Neural crest cell (in vitro differentiated cells): ENCODE data around the gene COPG2. TPM values are rescaled to one million over a fixed set of nuclear protein-coding genes. Genes with fewer than 3 reads are reported as not detected.
"Not testable (repeated sequence)": the region's sequence is repeated elsewhere in the genome, so short reads cannot be mapped to it uniquely, and the experiment has no call there.

Experiments used
- DNase-seq: peaks from one replicate; pipeline ENCODE4 v3.0.0; 2021; ENCODE audit warnings: low read depth, mixed read lengths, low spot score
- H3K27ac Mint-ChIP-seq: one replicate; pipeline ENCODE4 v1.8.0; 2021; ENCODE audit warnings: mild to moderate bottlenecking, mixed read lengths; ENCODE audit not compliant: unreplicated experiment
- H3K27me3 Mint-ChIP-seq: 2 replicates; pipeline ENCODE4 v1.8.0; 2021; ENCODE audit warnings: low read depth, mild to moderate bottlenecking, mixed read lengths
- H3K36me3 Mint-ChIP-seq: 2 replicates; pipeline ENCODE4 v1.8.0; 2021; ENCODE audit warnings: low read depth, mild to moderate bottlenecking, mixed read lengths
- H3K4me1 Mint-ChIP-seq: 2 replicates; pipeline ENCODE4 v1.8.0; 2021; ENCODE audit warnings: mixed read lengths
- H3K4me3 Mint-ChIP-seq: one replicate; pipeline ENCODE4 v1.8.0; 2021; ENCODE audit warnings: mild to moderate bottlenecking, mixed read lengths
- H3K9me3 Mint-ChIP-seq: 2 replicates; pipeline ENCODE4 v1.8.0; 2021; ENCODE audit warnings: mixed read lengths
- total RNA-seq: library from RNA; stranded (reverse); gene quantifications from 2 replicates; pipeline ENCODE4 v1.2.1, GENCODE V29; 2021
- TF ChIP-seq, protein P1 (sequence below): fragments of 200-600 bp; sonication (generic); conservative IDR thresholded peaks from 2 replicates; pipeline ENCODE4 v1.5.0; 2021; ENCODE audit warnings: antibody characterized with exemption, mild to moderate bottlenecking

COPG2 gene
- total RNA-seq, 1 donor from 2014 or later, result 62.7 TPM

DNA sequence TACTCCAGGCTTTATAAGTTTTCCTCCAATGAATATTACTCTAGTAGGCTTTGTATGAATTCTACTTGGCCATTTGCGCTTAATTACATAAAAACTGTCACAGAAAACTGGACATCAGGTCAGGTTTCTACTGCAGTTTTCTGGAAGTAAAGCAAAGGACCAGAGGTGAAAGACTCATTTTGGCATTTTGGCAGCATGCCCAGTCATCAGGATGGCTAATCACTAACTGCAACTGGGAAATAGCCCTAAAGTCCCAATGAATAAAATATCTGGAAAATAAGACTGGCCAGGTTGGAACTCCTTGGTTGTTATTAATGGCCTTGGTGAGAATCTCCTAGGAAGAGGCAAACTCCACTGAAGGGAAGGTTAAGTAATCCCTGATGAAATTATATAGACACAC lies 75.5 kb downstream of the COPG2 start:
- TF ChIP-seq, protein P1, sequence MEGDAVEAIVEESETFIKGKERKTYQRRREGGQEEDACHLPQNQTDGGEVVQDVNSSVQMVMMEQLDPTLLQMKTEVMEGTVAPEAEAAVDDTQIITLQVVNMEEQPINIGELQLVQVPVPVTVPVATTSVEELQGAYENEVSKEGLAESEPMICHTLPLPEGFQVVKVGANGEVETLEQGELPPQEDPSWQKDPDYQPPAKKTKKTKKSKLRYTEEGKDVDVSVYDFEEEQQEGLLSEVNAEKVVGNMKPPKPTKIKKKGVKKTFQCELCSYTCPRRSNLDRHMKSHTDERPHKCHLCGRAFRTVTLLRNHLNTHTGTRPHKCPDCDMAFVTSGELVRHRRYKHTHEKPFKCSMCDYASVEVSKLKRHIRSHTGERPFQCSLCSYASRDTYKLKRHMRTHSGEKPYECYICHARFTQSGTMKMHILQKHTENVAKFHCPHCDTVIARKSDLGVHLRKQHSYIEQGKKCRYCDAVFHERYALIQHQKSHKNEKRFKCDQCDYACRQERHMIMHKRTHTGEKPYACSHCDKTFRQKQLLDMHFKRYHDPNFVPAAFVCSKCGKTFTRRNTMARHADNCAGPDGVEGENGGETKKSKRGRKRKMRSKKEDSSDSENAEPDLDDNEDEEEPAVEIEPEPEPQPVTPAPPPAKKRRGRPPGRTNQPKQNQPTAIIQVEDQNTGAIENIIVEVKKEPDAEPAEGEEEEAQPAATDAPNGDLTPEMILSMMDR, result no peak
- H3K4me1 Mint-ChIP-seq, result no peaks in the 10 kb centered on the region
- no peak overlapping the region for H3K27ac Mint-ChIP-seq
- peaks cover 37% of the 10 kb centered on the region for H3K36me3 Mint-ChIP-seq
- no peak overlapping the region for H3K4me3 Mint-ChIP-seq
- no peak for DNase-seq
- peaks cover 5% of the 10 kb centered on the region for H3K9me3 Mint-ChIP-seq
- no peaks in the 10 kb centered on the region for H3K27me3 Mint-ChIP-seq

DNA sequence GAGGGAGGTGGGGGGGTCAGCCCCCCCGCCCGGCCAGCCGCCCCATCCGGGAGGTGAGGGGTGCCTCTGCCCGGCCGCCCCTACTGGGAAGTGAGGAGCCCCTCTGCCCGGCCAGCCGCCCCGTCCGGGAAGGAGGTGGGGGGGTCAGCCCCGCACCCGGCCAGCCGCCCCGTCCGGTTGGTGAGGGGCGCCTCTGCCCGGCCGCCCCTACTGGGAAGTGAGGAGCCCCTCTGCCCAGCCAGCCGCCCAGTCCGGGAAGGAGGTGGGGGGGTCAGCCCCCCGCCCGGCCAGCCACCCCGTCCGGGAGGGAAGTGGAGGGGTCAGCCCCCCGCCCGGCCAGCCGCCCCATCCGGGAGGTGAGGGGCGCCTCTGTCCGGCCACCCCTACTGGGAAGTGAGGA lies 77.1 kb downstream of the COPG2 start:
- not testable (repeated sequence) for H3K4me3 Mint-ChIP-seq, H3K27me3 Mint-ChIP-seq, H3K27ac Mint-ChIP-seq, H3K9me3 Mint-ChIP-seq, DNase-seq, H3K4me1 Mint-ChIP-seq
- H3K36me3 Mint-ChIP-seq, result peaks cover 39% of the 10 kb centered on the region

DNA sequence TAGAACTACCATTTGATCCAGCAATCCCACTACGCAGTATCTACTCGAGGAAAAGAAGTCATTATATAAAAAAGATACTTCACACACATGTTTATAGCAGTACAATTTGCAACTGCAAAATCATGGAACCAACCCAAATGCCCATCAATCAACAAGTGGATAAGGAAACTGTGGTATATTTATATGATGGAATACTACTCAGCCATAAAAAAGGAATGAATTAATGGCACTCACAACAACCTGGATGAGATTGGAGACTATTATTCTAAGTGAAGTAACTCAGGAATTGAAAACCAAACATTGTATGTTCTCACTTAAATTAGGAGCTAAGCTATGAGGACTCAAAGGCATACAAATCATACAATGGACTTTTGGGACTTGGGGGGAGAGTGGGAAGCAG lies 82.6 kb downstream of the COPG2 start:
- DNase-seq, H3K4me3 Mint-ChIP-seq, H3K27me3 Mint-ChIP-seq, H3K4me1 Mint-ChIP-seq, H3K27ac Mint-ChIP-seq: not testable (repeated sequence)
- peaks cover 35% of the 10 kb centered on the region for H3K36me3 Mint-ChIP-seq
- peaks cover 18% of the 10 kb centered on the region for H3K9me3 Mint-ChIP-seq

DNA sequence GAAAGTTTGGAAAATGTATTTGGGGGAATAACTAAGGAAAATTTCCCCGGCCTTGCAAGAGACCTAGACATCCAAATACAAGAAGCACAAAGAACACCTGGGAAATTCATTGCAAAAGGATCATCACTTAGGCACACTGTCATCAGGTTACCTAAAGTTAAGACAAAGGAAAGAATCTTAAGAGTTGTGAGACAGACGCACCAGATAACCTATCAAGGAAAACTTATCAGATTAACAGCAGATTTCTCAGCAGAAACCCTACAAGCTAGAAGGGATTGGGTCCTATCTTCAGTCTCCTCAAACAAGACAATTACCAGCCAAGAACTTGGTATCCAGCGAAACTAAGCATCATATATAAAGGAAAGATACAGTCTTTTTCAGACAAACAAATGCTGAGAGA lies 93.4 kb downstream of the COPG2 start:
- peaks cover 20% of the 10 kb centered on the region for H3K9me3 Mint-ChIP-seq
- H3K4me3 Mint-ChIP-seq, result peak overlapping the region; percentile 18
- peaks cover 34% of the 10 kb centered on the region for H3K36me3 Mint-ChIP-seq
- H3K27ac Mint-ChIP-seq, DNase-seq, H3K27me3 Mint-ChIP-seq, H3K4me1 Mint-ChIP-seq: not testable (repeated sequence)

DNA sequence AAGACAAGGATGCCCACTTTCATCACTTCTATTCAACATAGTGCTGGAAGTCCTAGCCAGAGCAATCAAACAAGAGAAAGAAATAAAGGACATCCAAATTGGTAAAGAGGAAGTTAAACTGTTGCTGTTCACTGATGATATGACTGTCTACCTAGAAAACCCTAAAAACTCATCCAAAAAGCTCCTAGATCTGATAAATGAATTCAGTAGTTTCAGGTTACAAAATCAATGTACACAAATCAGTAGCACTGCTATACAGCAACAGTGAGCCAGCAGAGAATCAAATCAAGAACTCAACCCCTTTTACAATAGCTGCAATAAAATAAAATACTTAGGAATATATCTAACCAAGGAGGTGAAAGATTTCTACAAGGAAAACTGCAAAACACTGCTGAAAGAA lies 98.4 kb downstream of the COPG2 start:
- not testable (repeated sequence) for H3K27ac Mint-ChIP-seq, DNase-seq, H3K4me1 Mint-ChIP-seq, H3K4me3 Mint-ChIP-seq, H3K27me3 Mint-ChIP-seq
- peaks cover 50% of the 10 kb centered on the region for H3K36me3 Mint-ChIP-seq
- H3K9me3 Mint-ChIP-seq, result peaks cover 23% of the 10 kb centered on the region

DNA sequence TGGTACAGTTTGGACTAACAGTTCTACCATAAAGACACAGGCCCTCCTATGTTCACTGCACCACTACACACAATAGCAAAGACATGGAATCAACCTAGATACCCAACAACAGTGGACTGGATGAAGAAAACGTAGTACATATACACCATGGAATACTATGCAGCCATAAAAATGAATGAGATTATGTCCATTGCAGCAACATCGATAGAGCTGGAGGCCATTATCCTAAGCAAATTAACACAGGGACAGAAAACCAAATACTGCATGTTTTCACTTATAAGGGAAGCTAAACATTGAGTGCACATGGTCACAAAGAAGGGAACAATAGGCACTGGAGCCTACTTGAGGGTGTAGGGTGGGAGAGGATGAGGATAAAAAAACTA lies 101.7 kb downstream of the COPG2 start:
- H3K4me1 Mint-ChIP-seq, result no peaks in the 10 kb centered on the region
- no peak for DNase-seq
- H3K27me3 Mint-ChIP-seq, result no peaks in the 10 kb centered on the region
- peaks cover 21% of the 10 kb centered on the region for H3K9me3 Mint-ChIP-seq
- H3K27ac Mint-ChIP-seq, result no peak overlapping the region
- H3K36me3 Mint-ChIP-seq, result peaks cover 40% of the 10 kb centered on the region
- TF ChIP-seq, protein P1, result no peak
- no peak overlapping the region for H3K4me3 Mint-ChIP-seq

DNA sequence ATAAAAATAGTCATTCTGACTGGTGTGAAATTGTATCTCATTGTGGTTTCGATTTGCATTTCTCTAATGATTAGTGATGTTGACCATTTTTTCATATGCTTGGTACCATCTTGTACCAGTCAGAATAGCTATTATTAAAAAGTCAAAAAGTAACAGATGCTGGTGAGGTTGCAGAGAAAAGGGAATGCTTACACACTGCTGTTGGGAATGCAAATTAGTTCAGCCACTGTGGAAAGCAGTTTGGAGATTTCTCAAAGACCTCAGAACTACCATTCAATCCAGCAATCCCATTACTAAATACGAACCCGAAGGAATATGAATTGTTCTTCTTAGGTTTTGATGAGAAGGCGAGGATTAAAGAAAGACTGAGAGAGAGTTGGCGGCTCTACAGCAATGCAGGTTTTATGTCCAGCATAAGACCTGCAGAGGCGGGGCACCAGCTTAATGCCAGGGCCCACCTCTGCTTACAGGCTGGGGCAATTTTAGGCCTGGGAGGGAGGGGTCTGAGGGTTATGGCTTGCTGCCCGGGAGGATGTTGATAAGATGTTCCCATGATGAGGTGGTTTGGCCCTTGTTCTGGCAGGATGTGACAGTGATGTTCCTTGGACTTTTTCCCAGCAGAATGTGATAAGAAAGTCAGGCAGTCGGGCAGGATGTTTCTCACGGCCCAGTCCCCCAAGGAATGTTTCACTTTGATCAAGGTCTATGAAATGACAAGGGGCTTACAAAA lies 102.2 kb downstream of the COPG2 start:
- H3K36me3 Mint-ChIP-seq, result peaks cover 40% of the 10 kb centered on the region
- no peaks in the 10 kb centered on the region for H3K4me1 Mint-ChIP-seq
- H3K9me3 Mint-ChIP-seq, result peaks cover 21% of the 10 kb centered on the region
- no peak overlapping the region for H3K4me3 Mint-ChIP-seq
- no peak for DNase-seq
- no peaks in the 10 kb centered on the region for H3K27me3 Mint-ChIP-seq
- H3K27ac Mint-ChIP-seq, result no peak overlapping the region
- TF ChIP-seq, protein P1, result no peak
